Fibroblast of skin of left biceps (primary cell): ENCODE data around the gene FAM90A1.
"Not testable (repeated sequence)": the region's sequence is repeated elsewhere in the genome, so short reads cannot be mapped to it uniquely, and the experiment has no call there.

ENCODE experiments used
- DNase-seq, 2 experiments: peaks; one replicate each; pipeline ENCODE4 v3.0.0-alpha.2; 2013; ENCODE audit warnings: low read depth in 2 of 2

FAM90A1 gene

DNA sequence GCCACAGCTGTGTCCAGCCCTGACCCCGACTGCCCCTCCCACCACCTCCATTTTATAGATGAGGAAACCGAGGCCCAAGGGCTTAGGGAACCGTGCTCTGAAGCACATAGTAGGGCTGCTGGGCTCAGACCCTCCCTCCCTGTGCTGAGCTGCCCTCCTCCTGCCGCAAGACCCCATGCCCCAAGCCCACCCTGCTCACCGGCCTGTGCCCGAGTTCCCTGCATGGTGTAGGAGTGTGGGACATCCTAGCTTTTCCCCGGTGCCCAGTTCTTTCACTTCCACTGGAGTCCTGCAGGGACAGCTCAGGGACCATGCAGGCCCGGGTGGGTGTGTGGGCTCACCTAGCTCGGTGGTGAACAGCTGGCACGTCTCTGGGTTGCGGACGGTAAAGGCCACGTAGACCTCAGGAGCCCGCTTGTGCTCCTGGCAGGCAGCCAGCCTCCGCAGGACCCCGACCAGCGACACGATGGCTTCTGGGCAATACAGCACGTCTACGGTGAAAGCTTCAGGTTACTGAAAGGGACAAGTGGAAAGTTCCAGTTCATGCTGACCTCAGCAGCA lies 6.6 kb upstream of the FAM90A1 start:
- not testable (repeated sequence) for DNase-seq

DNA sequence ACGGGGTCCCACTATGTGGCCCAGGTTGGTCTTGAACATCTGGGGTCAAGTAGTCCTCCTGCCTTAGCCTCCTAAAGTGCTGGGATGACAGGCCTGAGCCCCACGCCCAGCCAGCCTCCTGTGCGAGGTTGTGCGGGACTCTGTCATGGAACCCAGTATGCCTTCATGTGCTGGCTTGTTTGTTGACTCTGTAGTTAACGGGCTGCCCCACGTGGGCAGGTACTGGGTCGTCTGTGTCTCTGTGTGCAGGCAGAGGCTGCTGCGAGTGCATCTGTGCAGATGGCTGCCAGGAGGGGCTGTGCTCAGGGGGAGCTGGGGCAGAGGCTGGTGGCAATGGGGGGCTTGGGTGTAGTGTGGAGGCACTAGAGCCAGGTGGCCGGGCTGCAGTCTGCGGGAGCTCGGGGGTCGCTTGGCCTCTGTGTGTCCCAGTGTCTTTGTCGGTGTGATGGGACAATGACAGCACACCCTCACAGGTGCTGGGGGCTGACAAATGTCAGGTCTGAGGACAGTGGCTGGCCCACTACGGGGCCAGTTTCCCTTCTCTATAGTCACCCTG lies 6.0 kb upstream of the FAM90A1 start:
- not testable (repeated sequence) for DNase-seq

DNA sequence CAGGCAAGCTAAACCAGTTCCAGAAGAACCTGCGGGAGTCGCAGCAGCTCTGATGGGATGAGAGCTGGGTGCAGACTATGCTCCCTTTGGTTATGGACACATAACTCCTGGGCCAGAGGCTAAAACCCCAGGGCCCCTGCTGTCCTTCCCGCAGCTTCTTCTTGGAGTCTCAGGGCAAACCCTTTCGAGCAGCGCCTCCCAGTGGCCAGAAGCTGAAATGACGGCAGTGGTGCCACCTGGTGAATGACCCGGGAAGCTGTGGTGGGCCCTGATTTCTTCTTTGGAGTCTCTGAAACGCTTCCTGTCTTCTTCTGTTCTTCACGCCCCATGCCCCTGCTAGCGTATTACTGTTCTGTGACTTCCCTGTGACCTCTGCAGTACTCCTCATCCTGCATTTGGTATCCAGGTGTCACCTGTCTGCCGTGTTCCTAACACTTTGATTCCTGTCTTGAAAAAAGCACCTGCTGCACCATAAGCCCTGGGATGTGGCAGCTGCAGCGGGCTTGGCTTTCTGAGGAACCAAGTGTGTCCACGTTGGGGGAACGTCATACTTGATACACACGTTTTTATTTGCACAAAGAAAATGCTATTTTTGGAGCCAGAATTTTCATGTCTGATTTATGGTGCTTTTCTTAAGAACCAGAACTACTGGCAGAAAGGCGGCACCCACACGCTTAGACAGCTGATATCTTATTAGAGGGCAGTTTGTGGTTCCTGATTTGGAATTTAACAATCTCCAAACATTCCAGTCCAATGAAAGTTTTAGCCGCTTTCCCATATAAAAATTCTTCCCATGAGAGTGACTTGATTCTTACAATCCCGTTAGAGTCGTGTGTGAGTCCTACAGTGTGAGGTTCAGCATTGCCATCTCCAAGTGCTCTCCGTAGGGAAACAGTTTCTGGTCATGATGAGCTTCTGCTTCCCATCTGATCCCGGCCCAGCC lies 4.5 kb upstream of the FAM90A1 start:
- peak; percentile 47 to 60 for DNase-seq

DNA sequence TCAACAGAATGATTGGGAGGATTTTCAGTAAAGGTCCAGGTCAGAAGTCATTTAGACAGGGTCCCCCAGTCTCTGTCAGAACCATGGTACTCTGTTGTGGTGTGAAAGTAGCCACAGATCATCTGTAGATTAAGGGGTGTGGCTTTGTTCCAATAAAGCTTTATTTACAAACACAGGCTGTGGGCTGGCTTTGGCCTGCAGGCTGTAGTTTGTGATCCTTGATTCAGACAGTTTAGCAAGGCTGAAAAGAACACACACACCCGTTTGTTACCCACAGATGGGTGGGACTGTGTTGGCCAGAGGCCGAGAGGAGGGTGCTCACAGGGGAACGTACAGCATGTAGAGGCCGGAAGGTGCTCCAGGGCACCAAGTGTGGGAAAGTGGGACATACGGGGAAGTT lies 3.6 kb upstream of the FAM90A1 start:
- not testable (repeated sequence) for DNase-seq

DNA sequence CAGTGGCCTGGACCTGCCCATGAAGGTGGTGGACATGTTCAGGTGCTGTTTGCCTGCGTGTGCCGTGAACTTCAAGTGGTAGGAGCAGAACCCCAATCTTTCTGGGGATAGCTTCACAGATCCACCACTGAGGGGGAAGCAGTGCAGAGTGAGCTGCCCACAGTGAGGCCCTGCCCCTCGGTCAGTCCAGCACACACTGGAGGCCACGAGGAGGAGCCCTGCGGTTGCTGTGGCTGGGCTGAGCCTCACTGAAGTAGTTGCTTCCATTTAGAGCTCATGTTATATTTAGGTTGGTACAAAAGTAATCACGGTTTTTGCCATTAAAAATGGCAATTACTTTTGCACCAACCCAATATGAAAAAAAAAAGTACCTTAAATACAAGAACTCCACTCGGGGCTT lies 2.1 kb upstream of the FAM90A1 start:
- not testable (repeated sequence) for DNase-seq

DNA sequence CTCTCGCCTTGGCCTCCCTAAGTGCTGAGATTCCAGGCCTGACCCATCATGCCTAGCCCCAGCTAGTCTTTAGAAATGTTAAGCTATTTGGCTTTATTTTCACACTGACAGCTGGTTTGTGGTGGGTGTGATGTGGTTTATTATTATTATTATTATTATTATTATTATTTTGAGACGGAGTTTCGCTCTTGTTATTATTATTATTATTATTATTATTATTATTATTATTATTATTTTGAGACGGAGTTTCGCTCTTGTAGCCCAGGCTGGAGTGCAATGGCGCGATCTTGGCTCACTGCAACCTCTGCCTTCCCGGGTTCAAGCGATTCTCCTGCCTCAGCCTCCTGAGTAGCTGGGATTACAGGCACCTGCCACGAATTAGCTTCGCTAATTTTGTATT lies 1.2 kb upstream of the FAM90A1 start:
- not testable (repeated sequence) for DNase-seq

DNA sequence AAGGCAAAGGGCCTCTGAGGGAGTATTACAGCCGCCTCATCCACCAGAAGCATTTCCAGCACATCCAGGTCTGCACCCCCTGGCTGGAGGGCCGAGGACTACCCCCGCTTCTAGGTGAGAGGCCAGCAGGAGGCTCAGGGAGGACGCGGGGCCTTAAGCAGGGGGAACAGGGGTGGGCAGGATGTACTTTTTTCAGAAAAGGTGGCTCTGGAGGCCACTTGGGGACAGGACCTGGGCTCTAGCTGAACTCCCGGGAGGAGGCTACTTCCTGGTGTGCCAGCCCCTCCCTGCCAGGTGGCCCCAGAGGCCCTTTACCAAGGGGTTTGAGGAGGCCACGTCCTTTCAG lies 287 bp upstream of the FAM90A1 start:
- not testable (repeated sequence) for DNase-seq

DNA sequence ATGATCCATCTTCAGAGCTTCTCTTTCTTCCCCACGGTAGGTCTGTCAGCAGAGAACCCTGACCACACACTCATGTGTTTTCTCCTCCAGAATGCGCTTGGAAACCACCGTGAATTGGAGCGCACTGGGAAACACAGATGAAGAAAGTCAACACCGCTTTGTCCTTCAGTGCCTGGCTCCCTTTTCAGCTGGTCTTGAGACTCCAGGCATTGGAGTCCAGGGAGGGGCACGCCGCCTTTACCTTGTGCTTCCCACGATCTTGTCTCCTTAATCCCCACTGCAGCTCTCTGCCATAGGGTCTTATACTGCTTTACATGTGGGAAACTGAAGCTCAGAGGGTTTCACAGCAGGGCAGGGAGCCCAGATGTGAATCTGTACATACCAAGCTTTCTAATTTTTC lies 1.1 kb downstream of the FAM90A1 start:
- no peak for DNase-seq

DNA sequence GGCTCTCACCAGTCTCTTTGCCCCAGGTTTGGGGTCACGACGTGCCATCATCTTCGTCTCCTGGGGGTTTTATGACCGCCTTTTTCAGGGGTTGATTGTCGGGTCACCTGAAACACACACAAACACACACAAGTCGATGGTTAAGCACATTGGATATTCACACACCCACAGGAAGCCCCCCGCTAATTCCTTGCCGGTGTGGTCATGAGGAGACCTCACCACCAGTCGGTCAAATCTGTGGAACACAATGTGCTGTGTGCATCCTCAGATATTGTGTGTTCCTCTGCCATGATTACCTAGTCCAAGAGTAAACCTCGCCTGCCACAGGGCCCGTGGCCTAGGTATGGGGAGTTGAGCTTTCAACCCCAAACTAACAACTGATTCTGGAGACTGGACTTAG lies 2.6 kb downstream of the FAM90A1 start:
- not testable (repeated sequence) for DNase-seq

DNA sequence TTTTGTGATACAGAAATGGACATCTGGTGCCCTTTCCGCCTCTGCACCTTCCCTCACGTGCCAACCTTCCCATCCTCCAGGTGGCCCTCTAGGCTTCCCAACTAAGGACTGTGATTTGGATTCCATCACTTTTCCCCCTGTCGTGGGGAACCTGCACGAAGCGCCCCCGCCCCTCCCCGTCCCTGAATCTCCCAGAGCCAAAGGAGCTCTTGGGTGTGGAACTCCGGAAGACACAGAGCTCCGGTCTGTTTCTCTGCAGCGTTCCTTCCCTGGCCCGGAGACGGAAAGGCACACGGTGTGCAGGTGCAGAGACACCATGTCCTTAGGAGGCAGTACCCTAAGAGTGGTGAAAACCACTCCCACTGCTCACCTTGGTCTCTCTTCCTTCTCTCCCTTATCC lies 3.8 kb downstream of the FAM90A1 start:
- not testable (repeated sequence) for DNase-seq

DNA sequence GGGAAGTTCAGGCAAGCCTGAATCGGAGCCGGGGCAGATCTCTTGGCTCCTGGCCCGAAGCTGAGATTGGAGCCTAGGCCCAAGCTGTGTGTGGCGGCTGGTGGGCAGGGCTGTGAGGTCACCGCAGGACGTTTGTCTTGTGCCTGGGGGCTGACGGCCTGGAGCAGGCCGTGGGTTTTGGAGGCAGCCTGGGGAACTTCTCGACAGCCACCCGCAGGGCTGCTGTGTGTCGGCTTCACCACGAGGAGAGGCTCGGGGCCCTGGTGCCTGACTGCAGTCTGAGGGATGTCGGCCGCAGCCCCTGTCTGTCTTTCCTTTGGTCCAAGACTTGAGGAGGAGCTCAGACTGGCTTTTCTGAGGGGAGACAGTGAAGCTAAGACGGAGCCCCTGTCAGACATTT lies 5.1 kb downstream of the FAM90A1 start:
- DNase-seq = not testable (repeated sequence)

DNA sequence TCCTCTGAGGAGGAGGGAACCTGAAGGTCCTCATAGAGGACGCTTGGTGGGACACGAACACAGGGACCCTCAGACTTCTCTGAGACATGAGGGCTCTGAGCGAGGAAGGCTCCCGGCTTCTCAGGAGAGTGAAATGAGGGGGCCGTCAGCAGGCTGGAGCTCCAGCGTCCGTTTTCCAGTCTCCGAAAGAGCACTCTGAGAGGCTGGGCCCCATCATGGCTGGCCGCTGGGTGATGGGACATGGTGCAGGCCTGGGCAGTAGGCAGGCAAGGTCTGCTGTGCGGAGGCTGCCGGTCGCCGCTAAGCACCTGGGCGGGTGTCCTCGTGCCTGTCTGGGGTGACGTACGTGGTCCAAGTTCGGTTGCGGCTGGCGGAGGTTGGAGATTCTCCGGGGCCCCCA lies 5.6 kb downstream of the FAM90A1 start:
- DNase-seq = not testable (repeated sequence)

DNA sequence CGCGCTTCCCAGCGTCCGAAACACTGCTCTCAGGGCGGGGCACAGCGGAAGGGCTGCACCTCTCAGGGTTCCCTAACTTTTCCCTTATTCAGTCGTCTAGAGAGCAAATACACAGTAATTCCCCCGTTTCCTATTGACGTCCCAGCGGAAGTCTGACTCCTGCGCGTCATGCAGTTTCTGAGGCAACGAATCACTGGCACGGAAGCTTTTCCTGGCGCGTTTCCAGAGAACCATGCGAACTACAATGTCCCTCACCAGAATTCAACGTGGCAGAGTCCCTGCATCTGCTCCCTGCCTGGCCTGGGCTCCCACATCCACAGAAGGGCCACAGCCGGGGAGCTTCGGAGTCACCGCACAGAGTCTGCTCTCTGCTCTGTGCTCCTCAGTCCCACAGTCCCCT lies 6.0 kb downstream of the FAM90A1 start:
- not testable (repeated sequence) for DNase-seq

DNA sequence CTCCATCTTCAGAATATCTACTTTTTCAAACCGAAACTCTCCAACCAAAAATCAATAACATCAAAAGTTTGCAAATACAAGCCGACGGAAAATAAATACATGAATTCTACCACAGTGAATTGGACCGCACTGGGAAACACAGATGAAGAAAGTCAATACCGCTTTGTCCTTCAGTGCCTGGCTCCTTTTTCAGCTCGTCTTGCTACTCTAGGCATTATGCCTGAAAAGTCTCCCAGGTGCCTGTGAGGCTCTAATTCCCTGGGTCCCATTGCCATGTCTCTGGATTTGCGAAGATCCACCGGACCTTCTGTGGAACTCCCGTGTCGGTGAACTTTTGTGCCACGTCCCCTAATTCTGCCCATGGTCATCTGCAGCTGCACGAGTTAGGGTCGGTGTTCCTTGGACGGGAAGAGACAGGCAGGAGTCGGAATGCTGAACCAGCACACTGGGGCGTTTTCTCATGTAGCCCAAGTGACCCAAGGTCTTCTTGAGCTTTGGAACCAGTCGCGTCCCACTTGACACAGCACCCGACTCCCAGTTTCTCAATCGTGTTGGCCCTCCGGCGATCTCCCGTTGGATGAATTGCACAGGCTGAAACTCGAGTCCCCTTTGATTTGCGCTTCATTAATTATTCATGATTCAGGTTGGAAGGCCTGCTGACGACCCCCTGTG lies 8.6 kb downstream of the FAM90A1 start:
- not testable (repeated sequence) for DNase-seq

DNA sequence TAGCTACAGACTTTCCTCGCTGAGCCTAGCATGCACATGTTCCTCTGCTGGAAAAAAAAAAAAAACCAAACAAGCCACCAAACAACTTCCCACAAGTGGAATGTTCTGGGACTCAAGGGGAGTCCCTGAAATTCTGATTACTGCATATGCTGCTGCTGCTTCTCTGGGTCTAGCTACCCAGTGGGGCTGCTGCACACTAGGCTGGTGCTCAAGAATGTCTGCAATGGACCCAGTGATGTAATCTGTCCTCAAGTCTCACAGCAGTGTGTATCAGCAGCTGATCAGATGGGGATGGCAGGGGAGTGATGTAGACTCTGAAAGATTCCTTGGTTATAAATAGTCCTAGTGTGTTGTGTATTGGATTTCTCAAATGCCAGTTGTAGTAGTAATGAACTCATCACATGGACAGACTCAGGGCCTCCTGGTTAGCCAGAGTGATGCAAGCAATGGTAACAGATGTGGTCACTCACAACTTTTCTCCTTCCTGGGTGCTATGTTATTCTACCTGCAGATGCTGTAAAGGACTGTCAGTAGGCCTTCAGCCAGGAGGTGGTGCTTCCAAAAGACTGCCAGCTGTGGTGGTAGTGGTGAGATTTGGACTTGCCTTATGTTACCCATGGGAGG lies 29.6 kb downstream of the FAM90A1 start:
- DNase-seq = peak; percentile 61 to 70

DNA sequence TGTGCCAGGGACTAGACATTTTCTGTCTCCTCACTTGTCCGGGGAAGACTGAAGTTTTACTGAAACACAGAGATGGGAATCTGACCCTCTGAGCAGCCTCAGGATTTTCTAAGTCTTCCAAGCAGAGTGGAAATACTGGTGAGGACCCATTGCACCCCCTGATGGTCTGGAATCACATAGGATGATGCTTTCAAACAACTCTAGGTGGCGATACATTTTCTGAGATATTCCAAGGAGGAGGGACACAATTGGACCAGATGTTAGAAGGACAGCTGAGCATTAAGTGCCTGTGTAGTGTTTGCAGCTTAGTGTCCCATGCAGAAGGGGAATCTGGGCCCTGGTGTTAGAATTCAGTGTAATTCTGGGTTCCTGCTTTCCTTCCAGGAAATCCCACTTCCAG lies 39.3 kb downstream of the FAM90A1 start:
- DNase-seq = not testable (repeated sequence)

DNA sequence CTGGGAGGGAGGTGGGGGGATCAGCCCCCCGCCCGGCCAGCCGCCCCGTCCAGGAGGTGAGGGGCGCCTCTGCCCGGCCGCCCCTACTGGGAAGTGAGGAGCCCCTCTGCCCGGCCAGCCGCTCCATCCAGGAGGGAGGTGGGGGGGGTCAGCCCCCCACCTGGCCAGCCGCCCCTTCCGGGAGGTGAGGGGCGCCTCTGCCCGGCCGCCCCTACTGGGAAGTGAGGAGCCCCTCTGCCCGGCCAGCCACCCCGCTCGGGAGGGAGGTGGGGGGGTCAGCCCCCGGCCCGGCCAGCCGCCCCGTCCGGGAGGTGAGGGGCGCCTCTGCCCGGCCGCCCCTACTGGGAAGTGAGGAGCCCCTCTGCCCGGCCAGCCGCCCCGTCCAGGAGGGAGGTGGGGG lies 43.2 kb downstream of the FAM90A1 start:
- not testable (repeated sequence) for DNase-seq

DNA sequence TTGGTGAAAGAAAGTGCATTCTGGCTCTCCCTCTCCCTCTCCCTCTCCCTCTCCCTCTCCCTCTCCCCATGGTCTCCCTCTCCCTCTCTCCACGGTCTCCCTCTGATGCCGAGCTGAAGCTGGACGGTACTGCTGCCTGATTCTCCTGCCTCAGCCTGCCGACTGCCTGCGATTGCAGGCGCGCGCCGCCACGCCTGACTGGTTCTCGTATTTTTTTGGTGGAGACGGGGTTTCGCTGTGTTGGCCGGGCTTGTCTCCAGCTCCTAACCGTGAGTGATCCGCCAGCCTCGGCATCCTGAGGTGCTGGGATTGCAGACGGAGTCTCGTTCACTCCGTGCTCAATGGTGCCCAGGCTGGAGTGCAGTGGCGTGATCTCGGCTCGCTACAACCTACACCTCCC lies 44.1 kb downstream of the FAM90A1 start:
- DNase-seq = not testable (repeated sequence)

DNA sequence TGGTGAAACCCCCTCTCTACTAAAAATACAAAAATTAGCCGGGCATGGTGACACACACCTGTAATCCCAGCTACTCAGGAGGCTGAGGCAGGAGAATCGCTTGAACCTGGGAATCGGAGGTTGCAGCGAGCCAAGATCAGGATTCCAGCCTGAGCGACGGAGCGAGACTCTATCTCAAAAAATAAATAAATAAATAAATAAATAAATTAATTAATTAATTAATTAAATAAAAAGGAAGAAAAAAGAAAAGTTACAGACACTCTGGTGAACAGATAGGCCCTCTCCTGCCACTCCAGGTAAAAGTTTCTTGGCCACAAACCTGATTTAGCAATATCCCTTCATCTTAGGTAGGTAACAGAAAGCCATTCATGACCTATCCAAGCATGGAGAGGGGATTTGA lies 44.5 kb downstream of the FAM90A1 start:
- not testable (repeated sequence) for DNase-seq

DNA sequence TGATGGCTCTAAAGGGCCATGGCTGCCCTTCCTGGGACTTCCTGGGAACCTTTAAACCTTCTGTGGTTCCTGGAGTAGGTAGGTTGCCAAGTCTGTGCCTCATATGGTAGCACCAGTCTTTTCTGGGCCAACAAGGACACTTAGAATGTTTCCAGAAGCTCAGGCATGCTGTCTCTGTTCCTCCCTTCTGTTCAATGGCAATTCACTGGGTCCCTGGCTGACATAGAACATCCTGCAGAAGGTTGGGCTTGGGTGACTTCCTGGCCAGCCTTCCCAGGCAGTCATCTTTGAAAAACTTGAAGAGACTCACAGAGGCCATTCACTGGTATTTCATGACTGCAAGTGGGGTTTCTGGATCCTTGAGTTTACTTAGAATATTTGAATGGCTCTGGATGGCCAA lies 46.1 kb downstream of the FAM90A1 start:
- DNase-seq = not testable (repeated sequence)

DNA sequence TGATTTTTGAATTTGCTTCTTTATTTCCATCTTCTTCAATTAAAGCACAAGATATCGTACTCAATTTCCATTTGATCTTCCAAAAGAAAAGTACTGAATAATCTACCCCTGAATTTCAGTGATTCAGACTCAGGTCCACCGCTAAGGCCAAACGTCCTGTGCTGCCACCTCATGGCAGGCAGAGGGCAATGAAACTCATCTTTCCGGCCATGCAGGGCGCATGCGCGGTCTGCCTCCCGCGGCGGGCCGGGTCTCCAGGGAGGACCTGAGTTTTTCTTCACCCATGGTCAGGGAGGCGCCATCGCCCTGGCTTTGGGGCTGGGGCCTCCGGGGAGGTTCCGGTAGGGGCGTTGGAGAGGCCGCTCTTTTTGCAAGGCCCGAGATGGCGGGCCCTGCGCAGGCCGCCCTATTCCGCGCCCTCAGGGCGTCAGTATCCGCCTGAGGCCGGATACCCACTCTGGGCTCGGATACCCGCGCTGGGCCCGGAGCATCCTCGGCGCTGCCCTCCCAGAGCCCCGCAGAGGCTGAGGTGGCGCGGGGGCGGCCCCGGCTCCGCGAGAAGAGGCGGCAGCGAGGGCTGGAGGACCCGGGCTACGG lies 47.3 kb downstream of the FAM90A1 start:
- peak in 1 of 2 experiments; percentile 25 for DNase-seq
